ENCODE results near the gene IRF2. TPM values are rescaled to one million over a fixed set of nuclear protein-coding genes. Genes with fewer than 3 reads are reported as not detected.

IRF2 gene
- total and polyA plus RNA-seq, 12 donors, result 19.0 to 93.1 (median 52.3) TPM

- Histone ChIP-seq H3K4me1 (replicated peaks in 1 of 2) (peaks cover 17 to 32% of the 10 kb centered on the region in 2 donors), H3K4me3 (no peak overlapping the region), H3K27me3 (no peaks in the 10 kb centered on the region), H3K36me3 (replicated peaks in 1 of 2) (no peaks in the 10 kb centered on the region), H3K9me3 (replicated peaks in 1 of 3) (no peaks in the 10 kb centered on the region), H3K27ac (no peak overlapping the region)
- no peak for DNase-seq
- TF ChIP-seq CTCF (IDR thresholded peaks at IDR 0.05) (no peak), POLR2A (IDR thresholded peaks at IDR 0.05) (no peak)
- 75 to 76% (median 75%) methylated on average over 13 of the region's 13 CpGs for WGBS, 4 donors
- intact Hi-C loops (cut with DNase I), result loop anchor here in 1 of 2 donors (10.0 kb wide), 1 partner anchor 46 kb away; no protein-coding TSS in a partner anchor
Observed at GRCh38 chr4:184460499-184461285, 13.7 kb downstream of the IRF2 start.

- no peak for DNase-seq
- Histone ChIP-seq H3K36me3 (replicated peaks in 1 of 2) (no peaks in the 10 kb centered on the region), H3K4me3 (no peak overlapping the region), H3K27ac (no peak overlapping the region), H3K4me1 (replicated peaks in 1 of 2) (peaks cover 7 to 29% of the 10 kb centered on the region in 2 donors), H3K9me3 (replicated peaks in 1 of 3) (no peaks in the 10 kb centered on the region), H3K27me3 (no peaks in the 10 kb centered on the region)
- intact Hi-C loops (cut with DNase I), result loop anchor here in 1 of 2 donors (10.0 kb wide), 1 partner anchor 55 kb away; no protein-coding TSS in a partner anchor
- TF ChIP-seq CTCF (IDR thresholded peaks at IDR 0.05), result no peak
- TF ChIP-seq POLR2A (IDR thresholded peaks at IDR 0.05), result no peak
- 88 to 94% (median 92%) methylated on average over 3 of the region's 3 CpGs for WGBS, 4 donors
Observed at GRCh38 chr4:184459413-184459812, 14.9 kb downstream of the IRF2 start.

GRCh38 chr4:184457535-184458249 is 16.7 kb downstream of the IRF2 start:
- TF ChIP-seq CTCF (IDR thresholded peaks at IDR 0.05), result no peak
- no peak for TF ChIP-seq POLR2A (IDR thresholded peaks at IDR 0.05)
- Histone ChIP-seq H3K9me3 (replicated peaks in 1 of 3) (no peaks in the 10 kb centered on the region), H3K27me3 (no peaks in the 10 kb centered on the region), H3K4me1 (replicated peaks in 1 of 2) (peaks cover 19 to 44% of the 10 kb centered on the region in 2 donors), H3K4me3 (no peak overlapping the region), H3K27ac (no peak overlapping the region), H3K36me3 (replicated peaks in 1 of 2) (no peaks in the 10 kb centered on the region)
- intact Hi-C loops (cut with DNase I), result loop anchor here in 1 of 2 donors (10.0 kb wide), 1 partner anchor 53 kb away; no protein-coding TSS in a partner anchor
- DNase-seq, result no peak
- WGBS, 4 donors, result 68 to 85% (median 73%) methylated on average over 11 of the region's 11 CpGs

DNA sequence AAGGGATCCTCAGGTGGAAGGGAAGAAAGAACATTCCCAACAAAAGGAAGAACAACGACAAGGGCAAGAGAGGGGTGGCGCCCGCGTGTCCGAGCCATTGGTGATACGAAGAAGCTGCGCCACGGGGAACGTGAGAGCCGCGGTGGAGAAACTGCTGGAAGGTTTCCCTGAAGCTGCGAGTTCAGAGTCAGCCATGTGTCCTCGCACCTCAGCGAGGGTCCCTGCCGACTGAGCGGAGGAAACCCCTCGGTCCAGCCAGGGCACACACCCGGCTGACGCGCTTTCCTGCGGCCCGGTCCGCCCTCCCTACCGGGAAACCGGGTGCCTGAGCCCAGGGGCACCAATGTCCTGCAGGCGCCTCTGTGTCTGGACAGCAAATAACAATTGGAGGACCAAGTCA is 18.0 kb downstream of the IRF2 start:
- TF ChIP-seq CTCF (IDR thresholded peaks at IDR 0.05) (no peak), POLR2A (IDR thresholded peaks at IDR 0.05) (no peak)
- Histone ChIP-seq H3K9me3 (replicated peaks in 1 of 3) (no peaks in the 10 kb centered on the region), H3K4me1 (replicated peaks in 1 of 2) (peaks cover 12 to 54% of the 10 kb centered on the region in 2 donors), H3K4me3 (no peak overlapping the region), H3K36me3 (replicated peaks in 1 of 2) (no peaks in the 10 kb centered on the region), H3K27me3 (no peaks in the 10 kb centered on the region), H3K27ac (no peak overlapping the region)
- intact Hi-C loops (cut with DNase I), result loop anchor here in 1 of 2 donors (10.0 kb wide), 1 partner anchor 52 kb away; no protein-coding TSS in a partner anchor
- WGBS, 4 donors, result 90 to 98% (median 97%) methylated on average over 17 to 26 of the region's 26 CpGs
- no peak for DNase-seq

Data from adrenal gland (tissue), 12 donors.